Bronchial epithelial cell (primary cell): ENCODE data around the gene AQP3. TPM values are rescaled to one million over a fixed set of nuclear protein-coding genes. Genes with fewer than 3 reads are reported as not detected.

Experiments used
- DNase-seq: peaks from one replicate; pipeline ENCODE4 v3.0.0-alpha.2; 2010; ENCODE audit warnings: low read depth
- FAIRE-seq: peaks from 2 replicates; lab custom pipeline; 2011; peaks lifted over from hg19 to GRCh38; lab: Jason Lieb, UNC
- H3K27me3 ChIP-seq: 2 replicates; pipeline ENCODE4 v1.5.1; 2011; ENCODE audit warnings: low read length; ENCODE audit not compliant: control insufficient read depth, insufficient read depth
- H3K36me3 ChIP-seq: 2 replicates; pipeline ENCODE4 v1.5.1; 2011; ENCODE audit warnings: low read length; ENCODE audit not compliant: control insufficient read depth, insufficient read depth
- H3K4me3 ChIP-seq: 2 replicates; pipeline ENCODE4 v1.5.1; 2011; ENCODE audit warnings: mild to moderate bottlenecking, low read depth, low read length, control low read depth
- CTCF ChIP-seq: IDR thresholded peaks from 2 replicates; pipeline ENCODE4 v1.5.1; 2011; ENCODE audit warnings: mild to moderate bottlenecking, moderate library complexity, low read length, control low read depth, inconsistent platforms; ENCODE audit not compliant: insufficient read depth, severe bottlenecking
- total RNA-seq: library from RNA; depleted of rRNA; stranded (reverse); fragments of >200 nt; gene quantifications from 2 replicates; pipeline ENCODE4 v1.2.1, GENCODE V29; 2014

Gene AQP3
- total RNA-seq, 1 donor from 2014 or later = 47.7 TPM

- peaks cover 1% of the 10 kb centered on the region for H3K36me3 ChIP-seq
- H3K4me3 ChIP-seq = no peak overlapping the region
- DNase-seq = no peak
- TF ChIP-seq CTCF = no peak
- no peaks in the 10 kb centered on the region for H3K27me3 ChIP-seq
- FAIRE-seq = no peak
Observed at GRCh38 chr9:33436445-33436844, 10.9 kb downstream of the AQP3 start.

- no peaks in the 10 kb centered on the region for H3K27me3 ChIP-seq
Observed at GRCh38 chr9:33435821-33436277, 11.5 kb downstream of the AQP3 start.

GRCh38 chr9:33434317-33435105 is 12.9 kb downstream of the AQP3 start:
- FAIRE-seq (no peak), DNase-seq (no peak)
- H3K36me3 ChIP-seq = no peaks in the 10 kb centered on the region
- no peak for TF ChIP-seq CTCF
- H3K27me3 ChIP-seq = no peaks in the 10 kb centered on the region
- H3K4me3 ChIP-seq = no peak overlapping the region

More at GRCh38 chr9:33435821-33436277, 11.5 kb downstream of the AQP3 start:
- H3K36me3 ChIP-seq = no peaks in the 10 kb centered on the region
- DNase-seq (no peak), FAIRE-seq (no peak)
- H3K4me3 ChIP-seq = no peak overlapping the region
- TF ChIP-seq CTCF = no peak

- no peak overlapping the region for H3K4me3 ChIP-seq
- H3K36me3 ChIP-seq = no peaks in the 10 kb centered on the region
- no peaks in the 10 kb centered on the region for H3K27me3 ChIP-seq
- no peak for TF ChIP-seq CTCF
- FAIRE-seq (no peak), DNase-seq (no peak)
Observed at GRCh38 chr9:33433871-33434270, 13.5 kb downstream of the AQP3 start.

- TF ChIP-seq CTCF = no peak
- Histone ChIP-seq H3K27me3 (no peaks in the 10 kb centered on the region), H3K36me3 (no peaks in the 10 kb centered on the region), H3K4me3 (no peak overlapping the region)
- DNase-seq = no peak
- no peak for FAIRE-seq
Observed at GRCh38 chr9:33431420-33431819, 16.0 kb downstream of the AQP3 start.
